ENCODE results near the gene SPOCD1. TPM values are rescaled to one million over a fixed set of nuclear protein-coding genes. Genes with fewer than 3 reads are reported as not detected.

Gene SPOCD1
- total RNA-seq, 2 donors from 2014 or later: 0.45 to 0.59 TPM

DNA sequence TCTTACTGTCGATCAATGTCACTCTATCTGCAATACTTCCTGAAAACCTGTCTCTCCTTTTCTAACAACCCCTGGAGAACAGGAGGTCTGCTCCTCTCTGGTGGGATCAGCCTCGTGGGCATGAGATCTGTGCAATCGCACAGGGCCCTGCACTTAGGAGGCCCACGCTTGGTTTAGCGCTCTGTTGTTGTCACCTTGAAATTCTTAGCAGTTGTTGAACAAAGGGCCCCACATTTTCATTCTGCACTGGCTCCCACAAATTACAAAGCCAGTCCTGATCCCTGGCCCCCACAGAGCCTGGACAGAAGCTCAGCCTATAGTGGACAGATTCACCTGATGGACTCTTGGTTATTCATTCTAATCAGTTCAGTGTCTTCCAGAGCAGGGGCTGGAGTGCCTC, 18.6 kb downstream of the SPOCD1 start:
- no peak overlapping the region for H3K4me3 ChIP-seq
- H3K27ac ChIP-seq: no peak overlapping the region
- DNase-seq: no peak
- H3K27me3 ChIP-seq: no peaks in the 10 kb centered on the region
- no peaks in the 10 kb centered on the region for H3K4me1 ChIP-seq
- no peaks in the 10 kb centered on the region for H3K9me3 ChIP-seq
- no peaks in the 10 kb centered on the region for H3K36me3 ChIP-seq
- H3K9ac ChIP-seq (ENCODE audit: low read depth in 2 of 2, low read length in 2 of 2): no peak overlapping the region
- TF ChIP-seq, protein P1, sequence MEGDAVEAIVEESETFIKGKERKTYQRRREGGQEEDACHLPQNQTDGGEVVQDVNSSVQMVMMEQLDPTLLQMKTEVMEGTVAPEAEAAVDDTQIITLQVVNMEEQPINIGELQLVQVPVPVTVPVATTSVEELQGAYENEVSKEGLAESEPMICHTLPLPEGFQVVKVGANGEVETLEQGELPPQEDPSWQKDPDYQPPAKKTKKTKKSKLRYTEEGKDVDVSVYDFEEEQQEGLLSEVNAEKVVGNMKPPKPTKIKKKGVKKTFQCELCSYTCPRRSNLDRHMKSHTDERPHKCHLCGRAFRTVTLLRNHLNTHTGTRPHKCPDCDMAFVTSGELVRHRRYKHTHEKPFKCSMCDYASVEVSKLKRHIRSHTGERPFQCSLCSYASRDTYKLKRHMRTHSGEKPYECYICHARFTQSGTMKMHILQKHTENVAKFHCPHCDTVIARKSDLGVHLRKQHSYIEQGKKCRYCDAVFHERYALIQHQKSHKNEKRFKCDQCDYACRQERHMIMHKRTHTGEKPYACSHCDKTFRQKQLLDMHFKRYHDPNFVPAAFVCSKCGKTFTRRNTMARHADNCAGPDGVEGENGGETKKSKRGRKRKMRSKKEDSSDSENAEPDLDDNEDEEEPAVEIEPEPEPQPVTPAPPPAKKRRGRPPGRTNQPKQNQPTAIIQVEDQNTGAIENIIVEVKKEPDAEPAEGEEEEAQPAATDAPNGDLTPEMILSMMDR (IDR thresholded peaks at IDR 0.05): no peak
- intact Hi-C loops (cut with DNase I): no loop called here

DNA sequence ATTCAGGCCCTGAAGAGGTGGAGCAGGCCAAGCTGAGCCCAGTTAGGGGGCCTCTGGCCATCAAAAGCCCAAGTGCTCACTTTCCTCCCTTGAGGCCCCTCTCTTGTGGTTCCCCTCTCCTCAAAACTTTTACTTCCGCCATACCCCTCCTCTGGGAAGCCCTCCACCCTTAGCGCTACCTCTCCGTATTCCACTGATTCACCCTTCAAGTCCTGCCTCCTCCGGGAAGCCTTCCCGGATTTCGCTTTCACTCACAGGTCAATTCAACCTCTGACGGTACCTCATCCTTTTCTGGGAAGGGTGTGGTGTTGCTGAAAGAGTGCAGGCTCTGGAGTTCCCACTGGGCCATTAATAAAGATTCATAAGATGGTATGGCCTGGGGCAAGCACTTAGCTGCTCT, 19.1 kb downstream of the SPOCD1 start:
- no peak overlapping the region for H3K4me3 ChIP-seq
- DNase-seq: no peak
- H3K9ac ChIP-seq (ENCODE audit: low read depth in 2 of 2, low read length in 2 of 2): no peak overlapping the region
- H3K4me1 ChIP-seq: no peaks in the 10 kb centered on the region
- H3K9me3 ChIP-seq: no peaks in the 10 kb centered on the region
- TF ChIP-seq, protein P1 (IDR thresholded peaks at IDR 0.05): no peak
- no peaks in the 10 kb centered on the region for H3K27me3 ChIP-seq
- intact Hi-C loops (cut with DNase I): no loop called here
- no peak overlapping the region for H3K27ac ChIP-seq
- H3K36me3 ChIP-seq: no peaks in the 10 kb centered on the region

DNA sequence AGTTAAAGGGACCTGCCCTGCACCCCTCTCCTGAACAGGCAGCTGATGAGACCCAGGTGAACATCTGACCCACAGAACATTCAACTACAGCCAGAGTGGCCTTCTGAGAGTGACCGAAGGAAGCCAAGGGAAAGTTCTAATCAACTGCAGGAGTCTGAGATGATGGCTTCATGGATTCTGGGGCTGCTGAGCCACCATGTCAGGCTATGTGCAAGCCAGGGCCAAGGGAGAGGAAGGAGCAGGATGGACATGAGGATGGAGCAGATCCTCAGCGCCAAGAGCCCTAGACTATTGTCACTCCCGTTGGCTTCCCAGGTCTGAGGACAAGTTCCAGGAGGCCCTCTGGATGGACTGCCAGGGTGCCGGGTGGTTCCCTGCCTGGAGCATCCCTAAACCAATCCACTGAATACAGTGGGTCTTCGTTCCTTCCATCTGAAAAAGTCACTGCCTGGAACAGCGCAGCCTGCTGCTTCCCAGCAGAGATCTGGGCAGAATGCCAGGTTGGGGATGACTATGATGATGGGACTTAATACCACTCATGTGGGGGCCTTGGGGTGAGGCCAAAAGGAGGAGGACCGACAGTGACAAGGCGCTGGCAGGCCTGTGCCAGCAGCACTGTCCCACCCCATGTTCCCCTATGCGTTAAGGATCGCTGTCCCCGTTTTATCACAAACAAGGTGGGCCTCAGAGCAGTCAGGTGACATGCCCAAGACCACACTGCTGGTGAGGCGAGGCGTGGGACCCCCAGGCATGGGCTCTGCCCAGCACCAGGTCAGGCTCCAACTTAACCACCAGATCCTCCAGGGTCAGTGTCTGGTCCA, 19.8 kb downstream of the SPOCD1 start:
- H3K36me3 ChIP-seq: no peaks in the 10 kb centered on the region
- no peak overlapping the region for H3K9ac ChIP-seq (ENCODE audit: low read depth in 2 of 2, low read length in 2 of 2)
- H3K4me3 ChIP-seq: no peak overlapping the region
- TF ChIP-seq, protein P1 (IDR thresholded peaks at IDR 0.05): no peak
- H3K9me3 ChIP-seq: no peaks in the 10 kb centered on the region
- intact Hi-C loops (cut with DNase I): no loop called here
- no peak for DNase-seq
- no peaks in the 10 kb centered on the region for H3K27me3 ChIP-seq
- no peaks in the 10 kb centered on the region for H3K4me1 ChIP-seq
- no peak overlapping the region for H3K27ac ChIP-seq

DNA sequence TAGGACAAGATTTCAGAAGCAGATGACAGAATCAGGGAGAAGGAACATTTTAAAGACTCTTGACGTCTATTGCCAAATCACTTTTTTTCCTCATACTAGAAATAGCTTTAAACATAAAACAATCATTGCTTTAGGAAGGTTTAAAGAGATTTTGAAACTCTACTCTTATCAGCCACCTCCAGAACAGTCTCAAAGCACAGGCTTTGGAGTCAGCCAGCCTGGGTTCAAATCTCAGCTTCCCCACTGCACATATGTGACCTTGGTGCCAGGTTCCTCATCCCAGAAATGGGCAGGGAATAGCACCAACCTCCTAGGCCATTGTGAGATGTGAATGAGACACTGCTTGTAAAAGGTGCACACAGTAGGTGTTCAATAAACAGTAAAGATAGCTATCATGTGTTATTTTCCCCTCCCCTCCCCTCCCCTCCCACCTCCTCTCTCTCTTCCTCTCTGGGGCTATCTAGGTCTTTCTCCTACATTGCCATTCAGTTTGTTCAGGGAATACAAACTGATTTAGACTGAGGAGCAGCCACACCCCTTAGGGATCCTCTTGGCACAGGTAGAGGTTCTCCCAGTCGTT, 20.6 kb downstream of the SPOCD1 start:
- no peaks in the 10 kb centered on the region for H3K27me3 ChIP-seq
- H3K27ac ChIP-seq: no peak overlapping the region
- H3K4me1 ChIP-seq: no peaks in the 10 kb centered on the region
- H3K4me3 ChIP-seq: no peak overlapping the region
- no peak overlapping the region for H3K9ac ChIP-seq (ENCODE audit: low read depth in 2 of 2, low read length in 2 of 2)
- no peaks in the 10 kb centered on the region for H3K9me3 ChIP-seq
- DNase-seq: no peak
- no peaks in the 10 kb centered on the region for H3K36me3 ChIP-seq
- intact Hi-C loops (cut with DNase I): no loop called here
- TF ChIP-seq, protein P1 (IDR thresholded peaks at IDR 0.05): no peak

DNA sequence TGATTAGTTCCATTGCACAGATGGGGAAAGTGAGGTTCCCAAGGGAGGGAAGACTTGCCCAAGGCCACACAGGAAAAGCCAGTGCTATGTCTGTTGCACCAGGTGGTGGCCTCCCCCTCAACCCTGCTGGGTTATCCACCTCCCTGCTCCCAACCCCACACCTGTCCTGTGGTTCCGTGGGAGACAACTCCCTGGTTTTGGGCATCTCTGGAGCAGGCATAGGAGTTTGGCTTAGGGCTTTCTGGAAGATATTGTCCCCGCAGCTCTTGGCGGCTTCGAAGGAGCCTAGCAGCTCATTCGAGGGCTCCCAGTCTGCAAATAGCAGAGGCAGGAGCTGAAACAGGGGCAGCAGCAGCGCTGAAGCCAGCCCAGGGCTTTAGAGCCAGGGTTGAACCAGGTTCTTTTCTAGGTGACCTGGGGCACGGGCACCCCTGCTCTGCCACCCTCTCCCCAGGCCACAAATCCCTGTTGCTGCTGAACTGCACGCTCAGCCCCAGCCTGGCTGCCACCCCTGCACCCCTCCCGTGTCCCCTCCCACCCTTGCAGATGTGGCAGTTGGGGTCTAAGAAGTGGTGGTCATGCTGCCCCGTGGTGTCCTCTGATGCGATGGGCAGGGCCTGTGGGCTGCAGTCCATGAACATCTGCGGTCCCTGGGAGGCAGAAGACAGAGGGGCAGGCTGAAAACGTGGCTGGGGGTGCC, 22.1 kb downstream of the SPOCD1 start:
- Histone ChIP-seq H3K27ac (no peak overlapping the region), H3K36me3 (no peaks in the 10 kb centered on the region), H3K4me1 (no peaks in the 10 kb centered on the region), H3K4me3 (no peak overlapping the region), H3K9ac (ENCODE audit: low read depth in 2 of 2, low read length in 2 of 2) (no peak overlapping the region), H3K27me3 (no peaks in the 10 kb centered on the region), H3K9me3 (no peaks in the 10 kb centered on the region)
- DNase-seq: no peak
- TF ChIP-seq, protein P1 (IDR thresholded peaks at IDR 0.05): no peak
- intact Hi-C loops (cut with DNase I): no loop called here

Measured in colonic mucosa (tissue), 4 donors.